Hepatocyte (in vitro differentiated cells): ENCODE data around the gene CAMK2G. TPM values are rescaled to one million over a fixed set of nuclear protein-coding genes. Genes with fewer than 3 reads are reported as not detected.

ENCODE experiments used
- DNase-seq: peaks from one replicate; pipeline ENCODE4 v3.0.0-alpha.2; 2016; ENCODE audit warnings: low spot score
- H2AFZ ChIP-seq: fragments of 200-600 bp; sonication (generic); 2 replicates; pipeline ENCODE4 v1.6.0; 2016; ENCODE audit warnings: antibody characterized with exemption, mild to moderate bottlenecking
- H3K27ac ChIP-seq: fragments of 200-600 bp; sonication (generic); 2 replicates; pipeline ENCODE4 v1.5.1; 2016; ENCODE audit warnings: mild to moderate bottlenecking
- H3K27me3 ChIP-seq: fragments of 200-600 bp; sonication (generic); 2 replicates; pipeline ENCODE4 v1.6.1; 2016
- H3K36me3 ChIP-seq: fragments of 200-600 bp; sonication (generic); replicated peaks from 2 replicates; pipeline ENCODE4 v1.5.1; 2016; ENCODE audit warnings: low read depth; ENCODE audit not compliant: insufficient read depth
- H3K4me1 ChIP-seq: fragments of 200-600 bp; sonication (generic); 2 replicates; pipeline ENCODE4 v1.5.1; 2016; ENCODE audit warnings: mild to moderate bottlenecking, moderate library complexity; ENCODE audit not compliant: insufficient read depth
- H3K4me2 ChIP-seq: fragments of 200-600 bp; sonication (generic); 2 replicates; pipeline ENCODE4 v1.6.0; 2016
- H3K4me3 ChIP-seq: fragments of 200-600 bp; sonication (generic); 2 replicates; pipeline ENCODE4 v1.5.1; 2016; ENCODE audit warnings: mild to moderate bottlenecking
- H3K79me2 ChIP-seq: fragments of 200-600 bp; sonication (generic); 2 replicates; pipeline ENCODE4 v1.6.0; 2017; ENCODE audit warnings: mild to moderate bottlenecking
- H3K9me2 ChIP-seq: fragments of 200-600 bp; sonication (generic); replicated peaks from 2 replicates; pipeline ENCODE4 v1.6.0; 2017; ENCODE audit warnings: mild to moderate bottlenecking; ENCODE audit not compliant: insufficient read depth
- H3K9me3 ChIP-seq: fragments of 200-600 bp; sonication (generic); 2 replicates; pipeline ENCODE4 v1.5.1; 2016; ENCODE audit warnings: low read depth, mild to moderate bottlenecking
- H4K20me1 ChIP-seq: fragments of 200-600 bp; sonication (generic); 2 replicates; pipeline ENCODE4 v1.6.0; 2016; ENCODE audit warnings: mild to moderate bottlenecking; ENCODE audit not compliant: insufficient read depth, poor library complexity, severe bottlenecking
- CTCF ChIP-seq: fragments of 200-600 bp; sonication (generic); IDR thresholded peaks from 2 replicates; pipeline ENCODE4 v1.5.1; 2016; ENCODE audit warnings: antibody characterized with exemption, mild to moderate bottlenecking; ENCODE audit not compliant: poor library complexity
- EZH2 ChIP-seq: fragments of 200-600 bp; sonication (generic); IDR thresholded peaks from 2 replicates; pipeline ENCODE4 v1.6.1; 2016; ENCODE audit warnings: antibody characterized with exemption, mild to moderate bottlenecking, borderline replicate concordance
- EZH2phosphoT487 ChIP-seq: fragments of 200-600 bp; sonication (generic); IDR thresholded peaks from one replicate; pipeline ENCODE4 v1.6.1; 2018; ENCODE audit warnings: antibody characterized with exemption, mild to moderate bottlenecking, low read depth, moderate library complexity; ENCODE audit not compliant: unreplicated experiment, severe bottlenecking
- WGBS: methylation state at CpG from one replicate; pipeline ENCODE4 v1.1.6; 2016; ENCODE audit warnings: low lambda C conversion rate; ENCODE audit errors: missing lambda C conversion rate; 5-methylcytosine and 5-hydroxymethylcytosine counted together
- polyA plus RNA-seq: library from polyadenylated mRNA; unstranded; fragments of >200 nt; fragmentation: Nextera tagmentation; extraction: Ambion mirVana; gene quantifications from 2 replicates; pipeline ENCODE4 v1.2.1, GENCODE V29; 2016
- total RNA-seq: library from RNA; depleted of rRNA; stranded (reverse); fragments of >200 nt; gene quantifications from 2 replicates; pipeline ENCODE4 v1.2.3, GENCODE V29; 2014

Gene CAMK2G
- total and polyA plus RNA-seq, 2 experiments from 2014 or later: 5.2 to 25.0 TPM

- Histone ChIP-seq H3K27me3 (no peaks in the 10 kb centered on the region), H2AFZ (no peak overlapping the region), H3K9me2 (no peaks in the 10 kb centered on the region), H3K4me2 (no peak overlapping the region), H3K36me3 (no peaks in the 10 kb centered on the region), H3K9me3 (no peaks in the 10 kb centered on the region), H3K4me1 (no peaks in the 10 kb centered on the region), H3K4me3 (no peak overlapping the region), H3K79me2 (no peaks in the 10 kb centered on the region), H3K27ac (peak overlapping the region; percentile 5), H4K20me1 (no peaks in the 10 kb centered on the region)
- DNase-seq: no peak
- TF ChIP-seq EZH2: no peak
- no peak for TF ChIP-seq CTCF
- TF ChIP-seq EZH2phosphoT487: no peak
- 88% methylated on average over 10 of the region's 10 CpGs for WGBS
These were observed 57.2 kb downstream of the CAMK2G start for GRCh38 chr10:73816917-73817729.

- Histone ChIP-seq H3K27ac (peak overlapping the region; percentile 49), H3K79me2 (peaks cover 1% of the 10 kb centered on the region), H4K20me1 (no peaks in the 10 kb centered on the region), H3K4me1 (no peaks in the 10 kb centered on the region), H3K36me3 (no peaks in the 10 kb centered on the region), H3K27me3 (no peaks in the 10 kb centered on the region), H3K9me3 (no peaks in the 10 kb centered on the region), H3K4me2 (no peak overlapping the region), H2AFZ (no peak overlapping the region), H3K9me2 (no peaks in the 10 kb centered on the region), H3K4me3 (no peak overlapping the region)
- TF ChIP-seq EZH2phosphoT487 (no peak), CTCF (no peak), EZH2 (no peak)
- no peak for DNase-seq
These were observed 58.7 kb downstream of the CAMK2G start for GRCh38 chr10:73815719-73816030.

- H3K4me3 ChIP-seq: no peak overlapping the region
- no peak for DNase-seq
- peak overlapping the region; percentile 49 for H3K27ac ChIP-seq
- H3K4me1 ChIP-seq: no peaks in the 10 kb centered on the region
- no peak overlapping the region for H2AFZ ChIP-seq
- no peaks in the 10 kb centered on the region for H3K9me2 ChIP-seq
- no peak overlapping the region for H3K4me2 ChIP-seq
- H3K79me2 ChIP-seq: peaks cover 7% of the 10 kb centered on the region
- no peaks in the 10 kb centered on the region for H4K20me1 ChIP-seq
- WGBS: 91% methylated on average over 20 of the region's 22 CpGs
- TF ChIP-seq CTCF: peak; percentile 18
- no peak for TF ChIP-seq EZH2phosphoT487
- no peak for TF ChIP-seq EZH2
- no peaks in the 10 kb centered on the region for H3K9me3 ChIP-seq
- H3K36me3 ChIP-seq: no peaks in the 10 kb centered on the region
- no peaks in the 10 kb centered on the region for H3K27me3 ChIP-seq
These were observed 59.2 kb downstream of the CAMK2G start for GRCh38 chr10:73814896-73815718.
